ENCODE data around the gene COX8A. TPM values are rescaled to one million over a fixed set of nuclear protein-coding genes. Genes with fewer than 3 reads are reported as not detected.

The COX8A gene
- total and polyA plus RNA-seq, 8 donors, result 79.8 to 441 (median 121) TPM

DNA sequence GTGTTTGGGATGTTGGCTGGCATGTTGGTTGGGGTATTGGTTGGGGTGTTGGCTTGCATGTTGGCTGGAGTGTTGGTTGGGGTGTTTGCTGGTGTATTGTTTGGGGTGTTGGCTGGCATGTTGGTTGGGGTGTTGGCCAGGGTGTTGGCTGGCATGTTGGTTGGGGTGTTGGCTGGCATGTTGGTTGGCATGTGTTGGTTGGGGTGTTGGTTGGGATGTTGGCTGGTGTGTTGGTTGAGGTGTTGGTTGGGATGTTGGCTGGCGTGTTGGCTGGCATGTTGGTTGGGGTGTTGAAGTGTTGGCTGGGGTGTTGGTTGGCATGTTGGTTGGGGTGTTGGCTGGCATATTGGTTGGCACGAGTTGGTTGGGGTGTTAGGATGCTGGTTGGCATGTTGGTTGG lies 36.4 kb downstream of the COX8A start:
- Histone ChIP-seq H3K4me1 (peaks cover 0 to 9% (median 0%) of the 10 kb centered on the region in 3 donors), H3K27me3 (no peaks in the 10 kb centered on the region), H3K9me3 (no peaks in the 10 kb centered on the region), H3K4me3 (no peak overlapping the region), H3K27ac (no peak overlapping the region), H3K36me3 (no peaks in the 10 kb centered on the region)
- intact Hi-C loops (cut with DNase I), result no loop called here
- 95 to 96% methylated on average over 2 of the region's 2 CpGs for WGBS, 2 donors
- TF ChIP-seq, protein P1, sequence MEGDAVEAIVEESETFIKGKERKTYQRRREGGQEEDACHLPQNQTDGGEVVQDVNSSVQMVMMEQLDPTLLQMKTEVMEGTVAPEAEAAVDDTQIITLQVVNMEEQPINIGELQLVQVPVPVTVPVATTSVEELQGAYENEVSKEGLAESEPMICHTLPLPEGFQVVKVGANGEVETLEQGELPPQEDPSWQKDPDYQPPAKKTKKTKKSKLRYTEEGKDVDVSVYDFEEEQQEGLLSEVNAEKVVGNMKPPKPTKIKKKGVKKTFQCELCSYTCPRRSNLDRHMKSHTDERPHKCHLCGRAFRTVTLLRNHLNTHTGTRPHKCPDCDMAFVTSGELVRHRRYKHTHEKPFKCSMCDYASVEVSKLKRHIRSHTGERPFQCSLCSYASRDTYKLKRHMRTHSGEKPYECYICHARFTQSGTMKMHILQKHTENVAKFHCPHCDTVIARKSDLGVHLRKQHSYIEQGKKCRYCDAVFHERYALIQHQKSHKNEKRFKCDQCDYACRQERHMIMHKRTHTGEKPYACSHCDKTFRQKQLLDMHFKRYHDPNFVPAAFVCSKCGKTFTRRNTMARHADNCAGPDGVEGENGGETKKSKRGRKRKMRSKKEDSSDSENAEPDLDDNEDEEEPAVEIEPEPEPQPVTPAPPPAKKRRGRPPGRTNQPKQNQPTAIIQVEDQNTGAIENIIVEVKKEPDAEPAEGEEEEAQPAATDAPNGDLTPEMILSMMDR (IDR thresholded peaks at IDR 0.05), result no peak
- no peak for DNase-seq
- ATAC-seq, result no peak
- FAIRE-seq, result no peak

DNA sequence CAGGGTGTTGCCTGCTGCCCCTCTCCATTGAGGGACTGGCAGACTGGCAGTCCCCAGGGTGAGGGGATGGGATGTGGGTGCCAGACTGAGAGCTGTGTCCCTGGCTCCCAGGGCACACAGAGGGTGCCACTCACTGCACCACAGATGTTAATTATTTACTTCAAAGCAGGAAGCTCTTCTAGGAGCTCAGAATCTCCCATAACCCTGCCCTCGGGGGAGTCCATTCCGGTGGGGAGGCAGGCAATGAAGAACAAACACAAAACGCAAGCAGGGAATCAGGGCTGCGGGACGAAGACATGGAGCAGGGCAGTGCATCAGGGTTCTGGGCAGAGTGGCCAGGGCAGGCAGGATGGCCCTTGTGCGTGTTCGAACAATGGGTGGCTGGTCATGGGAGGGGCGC lies 37.0 kb downstream of the COX8A start:
- Histone ChIP-seq H3K27me3 (no peaks in the 10 kb centered on the region), H3K9me3 (no peaks in the 10 kb centered on the region), H3K4me3 (no peak overlapping the region), H3K27ac (peak overlapping the region in 2 of 4 donors; percentile 11 to 41), H3K4me1 (peaks cover 0 to 9% (median 0%) of the 10 kb centered on the region in 3 donors), H3K36me3 (no peaks in the 10 kb centered on the region)
- FAIRE-seq (no peak), ATAC-seq (no peak), DNase-seq (no peak)
- TF ChIP-seq, protein P1 (IDR thresholded peaks at IDR 0.05), result no peak
- intact Hi-C loops (cut with DNase I), result no loop called here
- WGBS, 2 donors, result 69 to 80% methylated on average over 8 of the region's 8 CpGs

DNA sequence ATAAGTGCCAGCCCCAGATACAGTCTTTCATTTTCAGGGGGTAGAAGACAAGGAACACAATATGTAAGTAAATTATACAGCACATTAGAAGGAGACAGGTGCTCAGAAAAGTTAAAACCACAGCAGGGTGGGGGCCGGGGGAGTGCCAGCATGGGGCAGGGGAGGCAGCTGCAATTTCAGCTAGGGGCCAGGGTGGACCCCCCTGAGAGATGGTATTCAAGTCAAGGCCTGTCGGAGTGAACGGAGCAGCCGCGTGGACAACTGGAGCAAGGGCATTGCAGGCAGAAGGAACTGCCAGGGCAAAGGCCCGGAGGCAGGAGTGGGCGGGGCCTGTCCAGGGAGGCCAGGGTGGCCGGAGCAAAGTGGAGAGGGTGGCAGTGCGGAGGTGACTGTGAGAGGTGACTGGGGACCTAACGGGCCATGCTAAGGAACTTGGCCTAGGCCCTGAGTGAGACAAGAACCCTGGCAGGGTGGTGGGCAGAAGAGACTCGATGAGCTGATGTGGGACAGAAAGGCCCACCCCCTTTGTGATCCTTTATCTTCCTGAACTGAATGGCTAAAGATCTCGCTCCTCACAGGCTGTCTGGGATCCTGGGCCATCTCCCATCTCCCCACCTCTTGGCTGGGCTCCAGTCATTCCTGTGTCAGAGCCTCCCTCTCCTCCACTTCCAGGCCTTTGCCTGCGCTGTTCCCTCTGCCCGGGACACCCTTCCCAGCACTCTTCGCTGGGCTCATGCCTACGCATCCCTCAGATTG lies 38.9 kb downstream of the COX8A start:
- no peaks in the 10 kb centered on the region for H3K36me3 ChIP-seq
- FAIRE-seq, result no peak
- 95% methylated on average over 15 to 16 of the region's 16 CpGs for WGBS, 2 donors

DNA sequence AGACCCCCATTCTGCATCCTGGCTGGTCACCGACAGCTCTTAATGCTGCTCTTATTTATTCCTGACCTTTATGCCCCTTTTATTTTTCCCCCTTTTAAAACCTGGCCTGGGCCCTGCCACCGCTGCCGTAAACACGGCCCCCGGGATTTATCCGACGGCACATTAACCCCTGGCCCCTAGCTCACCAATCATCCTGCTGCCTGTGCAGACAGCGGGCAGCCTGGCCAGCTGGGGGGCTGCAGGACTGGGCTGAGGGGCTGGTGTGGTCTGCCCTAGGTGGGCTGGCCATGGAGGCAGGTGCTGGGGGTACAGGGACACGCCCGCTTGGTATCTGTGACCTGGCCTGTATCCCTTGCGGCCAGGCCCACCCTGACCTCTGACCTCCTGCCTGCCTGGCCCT lies 39.9 kb downstream of the COX8A start:
- WGBS, 2 donors, result 95% methylated on average over 11 of the region's 11 CpGs
- Histone ChIP-seq H3K4me1 (peaks cover 0 to 9% (median 4%) of the 10 kb centered on the region in 3 donors), H3K9me3 (no peaks in the 10 kb centered on the region), H3K27me3 (no peaks in the 10 kb centered on the region), H3K4me3 (no peak overlapping the region), H3K36me3 (no peaks in the 10 kb centered on the region), H3K27ac (no peak overlapping the region)
- intact Hi-C loops (cut with DNase I), result no loop called here
- FAIRE-seq (no peak), DNase-seq (peak in 1 of 6 donors; percentile 46), ATAC-seq (no peak)
- TF ChIP-seq, protein P1 (IDR thresholded peaks at IDR 0.05), result no peak

More for the DNA sequence above, 38.9 kb downstream of the COX8A start:
- Histone ChIP-seq H3K4me3 (no peak overlapping the region), H3K27ac (no peak overlapping the region), H3K9me3 (no peaks in the 10 kb centered on the region), H3K27me3 (no peaks in the 10 kb centered on the region), H3K4me1 (peaks cover 0 to 2% (median 0%) of the 10 kb centered on the region in 3 donors)
- ATAC-seq (no peak), DNase-seq (peak in 1 of 6 donors; percentile 67)
- intact Hi-C loops (cut with DNase I), result no loop called here
- TF ChIP-seq, protein P1 (IDR thresholded peaks at IDR 0.05), result no peak

DNA sequence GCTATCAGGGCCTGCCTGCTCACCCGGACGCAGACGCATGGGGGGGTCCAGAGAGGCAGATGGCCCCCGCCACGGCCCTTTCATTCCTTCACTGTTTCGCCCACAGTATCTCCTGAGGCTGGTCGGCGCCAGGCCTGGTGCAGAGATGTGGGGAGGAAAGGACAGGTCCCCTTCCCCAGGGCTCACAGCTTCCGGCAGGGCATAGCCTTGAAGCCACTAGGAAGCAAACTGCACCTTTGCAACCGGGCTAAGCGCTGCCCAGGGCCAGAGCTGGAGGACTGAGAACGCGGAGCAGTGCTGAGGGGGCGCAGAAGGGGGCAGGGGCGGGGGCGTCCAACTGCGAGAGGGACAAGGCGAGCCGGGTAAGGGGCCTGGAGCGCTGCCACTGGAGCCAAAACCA lies 41.1 kb downstream of the COX8A start:
- intact Hi-C loops (cut with DNase I), result no loop called here
- H3K4me3 ChIP-seq, result no peak overlapping the region
- ATAC-seq (no peak), FAIRE-seq (no peak), DNase-seq (peak in 1 of 6 donors; percentile 72)
- peaks cover 4 to 9% (median 5%) of the 10 kb centered on the region in 3 donors for H3K4me1 ChIP-seq
- 89 to 92% methylated on average over 20 of the region's 20 CpGs for WGBS, 2 donors
- no peaks in the 10 kb centered on the region for H3K27me3 ChIP-seq
- H3K9me3 ChIP-seq, result no peaks in the 10 kb centered on the region
- TF ChIP-seq, protein P1 (IDR thresholded peaks at IDR 0.05), result no peak
- H3K36me3 ChIP-seq, result no peaks in the 10 kb centered on the region
- H3K27ac ChIP-seq, result no peak overlapping the region
